A204.1 (cell line): ENCODE data around the gene GGN.
"Not testable (repeated sequence)": the region's sequence is repeated elsewhere in the genome, so short reads cannot be mapped to it uniquely, and the experiment has no call there.

Experiments
- FAIRE-seq: peaks from 2 replicates; lab custom pipeline; 2012; peaks lifted over from hg19 to GRCh38; lab: Jason Lieb, UNC

Gene GGN

DNA sequence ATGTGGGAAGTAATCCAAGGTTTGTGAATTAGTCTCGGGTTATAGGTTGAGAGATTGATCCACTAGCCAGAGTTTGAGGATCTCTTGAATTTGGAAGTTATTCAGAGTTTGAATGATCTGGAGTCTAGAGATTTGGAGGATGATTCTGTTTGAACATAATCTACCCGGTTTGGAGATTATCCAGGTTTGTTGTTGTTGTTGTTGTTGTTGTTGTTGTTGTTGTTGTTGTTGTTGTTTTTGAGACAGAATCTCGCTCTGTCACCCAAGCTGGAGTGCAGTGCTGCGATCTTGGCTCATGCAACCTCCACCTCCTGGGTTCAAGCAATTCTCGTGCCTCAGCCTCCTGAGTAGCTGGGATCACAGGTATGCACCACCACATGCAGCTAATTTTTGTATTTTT lies 24.1 kb upstream of the GGN start:
- not testable (repeated sequence) for FAIRE-seq

DNA sequence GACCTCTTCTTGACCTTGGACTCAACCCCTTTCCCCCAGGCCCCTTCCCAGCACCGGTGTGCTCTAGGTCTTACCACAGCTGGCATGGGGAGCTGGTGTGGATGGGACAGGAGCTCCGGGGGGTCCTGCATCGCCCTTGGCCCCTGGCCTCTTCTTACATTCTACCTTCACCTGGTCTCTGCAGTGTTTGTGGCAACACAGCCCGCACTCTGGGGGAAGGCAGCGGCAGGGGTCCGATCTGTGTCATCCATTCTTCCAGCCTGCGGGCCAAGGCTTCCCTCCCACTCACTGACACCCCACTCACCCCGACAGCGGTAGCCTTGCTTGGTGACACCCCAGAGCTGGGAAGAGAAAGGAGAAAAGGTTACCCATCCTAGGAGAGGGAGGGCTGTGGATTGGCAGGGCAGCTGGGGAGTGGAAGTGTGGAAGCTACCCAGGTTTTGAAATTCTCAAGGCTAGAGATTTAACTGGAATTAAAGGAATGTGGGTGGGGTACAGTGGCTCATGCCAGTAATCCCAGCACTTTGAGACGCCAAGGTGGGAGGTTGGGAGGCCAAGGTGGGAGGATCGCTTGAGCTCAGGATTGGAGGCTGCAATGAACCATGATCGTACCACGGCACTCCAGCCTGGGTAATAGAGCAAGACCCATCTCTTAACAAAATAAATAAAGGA lies 23.3 kb upstream of the GGN start:
- no peak for FAIRE-seq

DNA sequence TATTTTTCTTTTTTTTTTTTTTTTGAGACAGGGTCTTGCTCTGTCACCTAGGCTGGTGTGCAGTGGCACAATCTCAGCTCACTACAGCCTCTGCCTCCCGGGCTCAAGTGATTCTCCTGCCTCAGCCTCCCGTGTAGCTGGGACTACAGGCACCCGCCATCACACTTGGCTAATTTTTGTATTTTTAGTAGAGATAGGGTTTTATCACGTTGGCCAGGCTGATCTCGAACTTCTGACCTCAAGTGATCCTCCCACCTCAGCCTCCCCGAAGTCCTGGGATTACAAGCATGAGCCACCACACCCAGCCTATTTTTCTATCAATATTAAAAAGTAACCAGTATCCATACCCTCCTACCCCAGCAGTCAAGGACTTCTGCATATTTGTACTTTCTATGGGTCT lies 22.6 kb upstream of the GGN start:
- FAIRE-seq: not testable (repeated sequence)

DNA sequence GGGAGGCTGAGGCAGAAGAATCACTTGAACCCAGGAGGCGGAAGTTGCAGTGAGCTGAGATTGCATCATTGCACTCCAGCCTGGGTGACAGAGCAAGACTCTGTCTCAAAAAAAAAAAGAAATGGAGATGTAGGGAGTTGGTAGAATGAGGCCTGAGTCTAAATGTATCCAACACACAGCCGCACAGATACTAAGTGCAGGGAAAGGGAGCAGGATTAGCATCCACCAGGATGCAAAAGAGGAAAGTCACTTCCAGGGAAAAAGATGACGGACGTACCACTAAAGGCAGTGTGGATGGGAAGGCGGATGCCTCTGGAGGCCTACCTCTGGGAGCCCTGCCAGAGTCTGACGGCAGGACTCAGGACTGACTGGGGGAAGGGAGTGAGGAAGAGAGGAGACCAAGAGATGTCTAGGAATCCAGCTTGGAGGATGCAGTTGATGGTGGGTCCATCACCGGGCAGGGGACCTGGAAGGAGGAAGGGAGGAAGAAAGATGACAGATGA lies 21.8 kb upstream of the GGN start:
- no peak for FAIRE-seq

DNA sequence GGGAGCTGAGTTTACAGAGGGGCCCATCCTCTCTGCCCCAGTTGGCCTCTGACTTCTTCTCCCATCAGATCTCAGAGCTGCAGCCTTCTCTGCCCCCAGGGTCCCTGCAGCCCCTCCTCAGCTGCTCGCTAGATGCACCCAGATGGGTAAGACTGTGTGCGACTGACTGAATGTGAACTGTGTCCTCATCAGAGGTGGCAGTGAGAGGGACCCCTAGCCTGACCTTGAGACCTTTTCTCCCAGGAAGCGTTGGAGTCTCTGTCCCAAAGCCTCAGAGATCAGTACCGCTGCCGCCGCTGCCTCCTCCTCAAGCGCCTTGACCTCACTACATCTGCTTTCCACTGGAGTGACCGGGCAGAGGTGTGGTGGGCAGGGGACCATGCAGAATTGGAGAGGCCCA lies 17.4 kb upstream of the GGN start:
- FAIRE-seq: no peak

DNA sequence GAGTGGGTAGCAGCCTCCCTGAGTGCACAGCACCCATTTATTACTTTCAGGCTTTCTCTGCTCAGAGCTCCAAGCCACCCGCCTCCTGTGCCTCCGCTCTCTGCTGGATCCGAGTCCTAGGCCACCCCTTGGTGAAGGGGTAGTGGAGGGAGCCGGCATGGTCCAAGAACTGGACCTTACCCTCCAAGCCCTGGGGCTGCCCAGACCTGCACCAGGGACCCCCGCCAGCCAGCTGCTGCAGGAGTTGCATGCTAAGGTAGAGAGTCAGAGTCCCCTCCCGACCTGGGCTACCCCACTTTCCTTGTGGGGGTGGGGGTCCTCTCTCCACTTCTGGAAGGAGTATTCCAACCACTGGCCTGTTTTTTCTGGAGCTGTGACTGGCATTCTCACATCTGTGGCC lies 17.0 kb upstream of the GGN start:
- no peak for FAIRE-seq

DNA sequence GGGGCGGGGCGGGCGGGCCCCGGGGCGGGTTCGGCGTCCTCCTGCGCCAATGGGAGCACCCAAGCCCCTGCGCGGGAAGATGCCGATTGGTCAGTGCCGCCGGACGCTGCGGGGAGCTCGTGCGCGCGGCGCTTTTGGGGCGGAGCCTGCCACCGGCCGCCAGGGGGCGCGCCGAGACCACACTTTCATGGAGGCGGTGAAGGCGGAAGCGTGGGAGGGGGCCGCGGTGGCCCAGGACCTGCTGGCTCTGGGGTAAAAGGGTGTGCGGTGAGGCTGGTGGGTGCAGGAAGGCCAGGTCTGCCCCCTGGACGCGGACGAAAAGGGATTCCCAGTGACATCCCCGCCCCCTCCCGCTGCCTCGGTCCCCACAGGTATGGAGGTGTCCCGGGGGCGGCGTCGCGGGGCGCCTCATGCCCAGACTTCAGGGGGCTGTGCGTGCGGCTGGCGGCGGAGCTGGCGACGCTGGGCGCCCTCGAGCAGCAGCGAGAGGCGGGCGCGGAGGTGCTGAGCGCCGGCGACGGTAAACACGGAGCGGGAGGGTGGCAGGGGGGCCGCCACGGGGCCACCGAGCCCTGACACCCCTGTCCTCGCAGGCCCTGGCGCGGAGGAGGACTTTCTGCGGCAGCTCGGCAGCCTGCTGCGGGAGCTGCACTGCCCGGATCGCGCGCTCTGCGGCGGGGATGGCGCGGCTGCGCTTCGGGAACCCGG lies 15.3 kb upstream of the GGN start, which contains the start of gene FAM98C:
FAM98C (plus strand) TSS at position 127 of the 708 bp plus-strand sequence; CDS start at position 188, 61 bp downstream.
- FAIRE-seq: no peak

DNA sequence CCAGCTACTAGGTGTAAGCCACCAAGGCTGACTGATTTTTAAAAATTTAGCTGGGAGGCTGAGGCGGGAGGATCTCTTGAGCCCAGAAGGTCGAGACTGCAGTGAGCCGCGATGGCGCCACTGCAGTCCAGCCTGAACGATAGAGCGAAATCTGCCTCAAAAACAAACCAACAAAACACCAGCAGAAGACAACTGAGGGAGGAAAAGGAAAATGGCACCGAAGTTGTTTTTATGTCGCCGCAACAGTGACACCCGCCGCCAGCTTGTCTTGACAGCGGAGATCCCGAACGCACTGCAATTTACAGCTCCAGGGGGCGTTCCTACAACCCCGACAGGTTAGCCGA lies 14.8 kb upstream of the GGN start:
- FAIRE-seq: no peak

DNA sequence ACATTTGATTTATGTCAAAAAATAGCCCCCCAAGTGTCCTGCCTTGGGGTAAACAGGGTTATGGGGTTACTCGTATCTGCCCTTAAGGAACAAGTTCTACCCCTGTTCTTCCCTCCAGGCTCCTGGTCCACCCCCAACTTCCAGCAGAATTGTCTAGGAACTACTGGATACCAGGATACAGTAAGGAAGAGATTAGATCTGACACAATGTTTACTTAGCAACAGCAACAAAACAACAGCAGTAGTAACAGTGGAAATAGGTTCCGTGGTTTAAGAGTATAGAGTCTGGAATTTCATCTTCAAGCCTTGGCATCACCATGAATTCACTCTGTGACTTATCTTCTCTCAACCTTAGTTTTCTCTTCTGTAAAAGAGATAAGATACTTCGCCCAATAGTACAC lies 13.3 kb upstream of the GGN start:
- FAIRE-seq: no peak

DNA sequence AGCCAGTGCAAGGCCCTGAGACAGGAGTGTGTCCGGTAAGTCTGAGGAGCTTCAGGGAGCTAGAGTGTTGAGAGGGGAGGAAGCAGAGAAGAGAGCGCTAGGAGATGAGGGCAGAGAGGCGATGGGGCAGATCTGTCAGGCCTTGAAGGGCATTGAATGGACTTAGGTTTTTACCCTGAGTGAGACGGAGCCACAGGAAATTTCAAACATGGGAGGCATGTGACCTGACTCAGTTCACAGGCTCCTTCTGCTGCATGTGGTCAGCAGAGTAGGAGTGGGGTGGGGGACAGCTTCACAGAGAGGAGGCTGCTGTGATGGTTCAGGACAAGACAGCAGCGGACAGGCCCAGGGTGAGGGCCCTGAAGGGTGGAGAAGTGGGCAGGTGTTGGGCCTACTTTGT lies 12.5 kb upstream of the GGN start:
- FAIRE-seq: no peak

DNA sequence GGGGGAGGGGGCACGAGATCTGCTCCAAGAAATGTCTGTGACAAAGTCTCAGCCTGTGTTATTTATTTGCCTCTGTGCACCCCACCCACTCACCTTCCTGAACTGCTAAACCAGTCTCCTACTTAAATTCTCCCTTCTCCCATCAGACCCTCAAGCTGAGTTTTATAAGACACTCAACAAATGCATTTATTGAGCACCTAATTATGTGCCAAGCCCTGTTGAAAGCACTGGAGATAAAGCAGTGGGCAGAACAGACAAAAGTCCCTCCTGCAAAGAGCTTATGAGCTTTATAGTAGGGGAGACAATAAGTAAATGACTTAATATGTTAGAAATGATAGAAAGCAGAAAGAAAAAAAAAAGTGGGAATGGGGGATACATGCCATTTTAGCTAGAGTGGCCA lies 11.7 kb upstream of the GGN start:
- FAIRE-seq: no peak

DNA sequence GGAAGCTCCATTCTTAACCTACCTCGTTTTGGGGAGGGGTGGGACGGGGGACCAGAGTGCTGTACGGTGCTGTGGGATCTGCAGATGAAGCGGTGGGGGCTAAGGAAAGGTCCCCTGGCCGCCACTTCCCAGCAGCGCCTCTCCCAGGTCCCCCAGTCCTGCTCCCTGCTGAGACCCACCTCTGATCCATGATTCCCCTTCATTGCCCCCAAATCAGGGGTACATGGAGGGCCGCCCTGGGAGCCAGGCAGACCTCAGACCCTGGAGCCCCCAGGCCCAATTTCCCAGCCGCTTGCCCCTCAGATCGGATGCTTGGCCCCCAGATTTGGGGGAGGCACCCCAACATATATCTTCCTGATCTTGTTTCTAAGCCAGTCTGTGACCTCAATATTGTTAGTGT lies 11.2 kb upstream of the GGN start:
- FAIRE-seq: no peak

DNA sequence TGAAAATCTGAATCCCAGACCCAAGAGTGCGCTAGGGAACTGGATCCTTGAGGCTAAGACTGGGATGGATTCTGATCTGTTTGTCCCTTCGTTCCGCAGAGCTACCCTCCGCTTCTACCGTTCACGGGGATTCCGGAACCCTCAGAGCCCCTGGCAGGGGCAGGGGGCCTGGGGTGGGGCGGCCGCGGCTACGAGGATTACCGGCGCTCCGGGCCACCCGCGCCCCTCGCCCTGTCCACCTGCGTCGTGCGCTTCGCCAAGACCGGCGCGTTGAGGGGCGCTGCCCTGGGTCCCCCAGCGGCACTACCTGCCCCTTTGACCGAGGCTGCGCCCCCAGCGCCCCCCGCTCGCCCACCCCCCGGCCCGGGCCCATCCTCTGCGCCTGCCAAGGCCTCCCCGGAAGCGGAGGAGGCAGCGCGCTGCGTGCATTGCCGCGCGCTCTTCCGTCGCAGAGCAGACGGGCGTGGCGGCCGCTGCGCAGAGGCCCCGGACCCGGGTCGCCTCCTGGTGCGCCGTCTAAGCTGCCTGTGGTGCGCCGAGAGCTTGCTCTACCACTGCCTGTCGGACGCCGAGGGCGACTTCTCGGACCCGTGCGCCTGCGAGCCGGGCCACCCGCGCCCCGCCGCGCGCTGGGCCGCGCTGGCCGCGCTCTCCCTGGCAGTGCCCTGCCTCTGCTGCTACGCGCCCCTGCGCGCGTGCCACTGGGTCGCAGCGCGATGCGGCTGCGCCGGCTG lies 7.7 kb upstream of the GGN start:
- FAIRE-seq: no peak

DNA sequence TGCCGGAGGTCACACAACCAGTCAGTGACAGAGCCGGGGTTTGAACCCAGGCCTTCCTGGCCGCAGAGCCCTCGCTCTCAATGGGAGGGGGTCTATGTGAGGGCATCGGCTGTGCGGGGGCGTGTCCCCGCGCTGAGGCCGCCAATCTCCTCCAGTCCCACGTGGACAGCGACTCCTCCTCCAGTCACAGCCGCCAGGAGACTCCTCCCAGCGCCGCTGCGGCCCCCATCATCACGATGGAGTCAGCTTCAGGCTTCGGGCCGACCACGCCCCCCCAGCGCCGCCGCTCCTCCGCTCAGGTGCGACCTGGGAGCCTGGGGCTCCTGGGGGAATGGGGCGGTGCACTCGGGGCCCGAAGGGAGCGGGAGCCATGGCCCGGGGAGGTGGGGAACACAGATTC lies 6.7 kb upstream of the GGN start:
- FAIRE-seq: no peak

DNA sequence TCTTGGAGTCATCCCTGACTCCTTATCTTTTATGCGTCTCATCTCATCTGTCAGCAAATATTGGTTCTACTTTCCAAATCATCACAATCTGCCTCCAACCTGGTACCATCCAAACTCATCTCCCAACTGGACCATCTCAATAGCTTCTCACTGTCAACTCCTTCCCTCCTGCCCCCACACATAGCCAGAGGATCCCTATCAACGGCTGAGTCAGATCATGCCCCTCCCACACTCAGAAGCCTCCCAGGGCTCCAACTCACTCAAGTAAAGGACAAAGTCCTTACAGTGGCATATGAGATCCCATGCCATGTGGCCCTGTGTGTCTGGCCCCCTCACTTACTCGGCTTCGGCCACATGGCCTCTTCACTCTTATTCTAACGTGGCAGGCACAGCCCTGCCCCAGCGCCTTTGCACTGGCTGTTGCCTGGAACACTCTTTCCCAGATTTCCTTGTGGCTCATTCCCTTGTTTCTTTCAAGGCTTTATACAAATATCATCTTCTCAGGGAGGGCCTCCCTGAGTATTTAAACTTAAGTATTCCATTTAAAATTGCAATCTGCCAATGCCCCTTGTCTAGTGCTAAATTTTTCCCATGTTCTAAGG lies 5.0 kb upstream of the GGN start:
- no peak for FAIRE-seq

DNA sequence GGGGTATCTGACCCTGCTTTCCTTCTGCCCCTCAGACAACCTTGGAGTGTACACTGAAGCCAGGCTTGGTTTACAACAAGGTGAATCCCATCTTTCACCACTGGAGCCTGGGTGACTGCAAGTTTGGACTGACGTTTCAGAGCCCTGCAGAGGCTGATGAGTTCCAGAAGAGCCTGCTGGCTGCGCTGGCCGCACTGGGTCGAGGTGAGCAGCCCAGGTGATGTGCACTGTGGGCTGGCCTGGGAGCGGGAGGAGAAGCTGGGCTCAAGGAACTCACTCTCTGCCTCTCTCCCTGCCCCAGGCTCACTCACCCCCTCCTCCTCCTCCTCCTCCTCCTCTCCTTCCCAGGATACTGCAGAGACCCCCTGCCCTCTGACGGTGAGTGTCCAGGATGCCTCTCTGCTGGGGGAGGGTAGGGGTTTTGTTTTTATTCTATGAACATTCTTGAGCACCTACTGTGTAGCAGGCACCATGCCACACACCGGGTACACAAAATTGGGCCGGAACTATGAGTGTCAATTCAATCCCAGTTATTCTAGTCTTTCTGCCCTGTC lies 4.2 kb upstream of the GGN start:
- FAIRE-seq: no peak

DNA sequence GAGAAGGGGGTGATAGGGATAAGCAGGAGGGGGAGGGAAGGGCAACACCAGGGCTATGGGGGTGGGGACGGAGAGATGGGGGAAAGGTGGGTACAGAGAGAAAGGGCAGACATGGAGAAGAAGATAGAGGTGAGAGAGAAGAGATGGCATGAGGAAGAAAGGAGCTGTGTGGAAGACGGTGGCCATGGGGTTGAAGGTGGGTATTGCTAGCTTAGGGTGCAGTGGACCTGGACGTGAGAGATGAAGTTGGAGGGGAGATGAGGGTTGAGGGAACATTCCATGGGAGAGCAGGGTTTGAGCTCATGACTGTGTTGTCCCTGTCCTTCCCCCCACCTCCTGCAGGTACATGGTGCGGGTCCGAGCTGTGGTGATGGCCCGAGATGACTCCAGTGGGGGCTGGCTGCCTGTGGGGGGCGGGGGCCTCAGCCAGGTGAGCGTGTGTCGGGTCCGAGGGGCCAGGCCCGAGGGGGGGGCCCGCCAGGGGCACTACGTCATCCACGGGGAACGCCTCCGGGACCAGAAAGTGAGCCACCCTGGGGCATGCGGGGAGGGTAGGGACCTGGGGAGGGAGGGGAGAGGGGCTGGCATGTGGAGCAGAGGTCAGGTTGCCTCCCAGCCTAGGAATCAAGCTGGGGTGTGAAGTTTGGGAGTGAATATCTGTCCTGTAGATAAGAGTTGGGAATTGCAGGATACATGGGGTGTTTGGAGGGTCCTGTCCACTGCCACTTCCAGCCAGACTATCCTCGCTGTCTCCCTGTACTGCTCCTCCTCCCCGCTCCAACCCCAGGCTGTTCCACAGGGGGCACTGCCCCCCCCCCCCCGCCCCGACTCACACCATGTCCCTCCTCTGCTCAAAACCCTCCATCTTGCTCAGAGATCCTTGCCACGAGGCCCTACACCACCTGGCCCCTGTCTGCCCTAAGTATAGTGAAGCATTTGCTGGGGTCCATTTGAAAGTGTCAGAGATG lies 2.4 kb upstream of the GGN start:
- no peak for FAIRE-seq

DNA sequence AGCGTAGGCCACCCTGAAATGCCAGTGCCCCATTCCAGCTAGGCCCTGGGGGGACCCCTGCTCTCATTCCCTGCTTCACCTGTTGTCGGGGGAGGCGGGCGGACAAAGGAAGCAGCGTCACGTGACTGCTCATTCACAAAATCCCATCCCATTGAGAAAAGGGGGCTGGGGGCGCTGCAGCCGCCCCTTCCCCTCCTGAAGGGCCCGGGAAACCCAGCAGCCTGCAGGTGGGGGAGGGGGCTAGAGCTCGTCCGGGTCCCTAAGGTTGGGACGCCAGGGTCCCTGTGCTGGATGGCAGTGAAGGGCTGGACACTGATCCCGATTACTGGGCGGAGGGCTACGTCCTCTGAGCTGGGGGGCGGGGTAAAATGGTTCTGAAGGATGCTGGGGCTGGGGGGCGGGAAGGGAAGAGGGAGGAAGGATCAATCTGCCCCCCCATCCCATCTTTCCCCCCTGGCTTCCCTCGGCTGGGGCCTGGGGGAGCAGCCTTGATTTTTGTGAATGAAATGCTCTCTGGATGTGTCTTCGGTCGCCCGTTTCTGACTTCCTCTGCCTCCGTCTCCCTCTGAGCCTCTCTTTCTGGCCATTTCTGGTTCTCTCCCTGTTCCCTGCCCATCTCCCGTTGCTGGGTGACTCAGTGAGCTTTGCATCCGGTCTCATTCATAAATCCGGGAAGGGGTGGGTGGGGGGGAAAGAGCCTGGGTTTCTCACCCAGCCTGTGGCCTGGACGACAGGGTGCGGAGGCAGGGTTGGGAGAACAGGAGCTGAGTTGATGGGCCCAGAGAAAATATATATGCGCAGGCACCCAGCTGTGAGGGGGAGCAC lies 1.5 kb upstream of the GGN start:
- no peak for FAIRE-seq

DNA sequence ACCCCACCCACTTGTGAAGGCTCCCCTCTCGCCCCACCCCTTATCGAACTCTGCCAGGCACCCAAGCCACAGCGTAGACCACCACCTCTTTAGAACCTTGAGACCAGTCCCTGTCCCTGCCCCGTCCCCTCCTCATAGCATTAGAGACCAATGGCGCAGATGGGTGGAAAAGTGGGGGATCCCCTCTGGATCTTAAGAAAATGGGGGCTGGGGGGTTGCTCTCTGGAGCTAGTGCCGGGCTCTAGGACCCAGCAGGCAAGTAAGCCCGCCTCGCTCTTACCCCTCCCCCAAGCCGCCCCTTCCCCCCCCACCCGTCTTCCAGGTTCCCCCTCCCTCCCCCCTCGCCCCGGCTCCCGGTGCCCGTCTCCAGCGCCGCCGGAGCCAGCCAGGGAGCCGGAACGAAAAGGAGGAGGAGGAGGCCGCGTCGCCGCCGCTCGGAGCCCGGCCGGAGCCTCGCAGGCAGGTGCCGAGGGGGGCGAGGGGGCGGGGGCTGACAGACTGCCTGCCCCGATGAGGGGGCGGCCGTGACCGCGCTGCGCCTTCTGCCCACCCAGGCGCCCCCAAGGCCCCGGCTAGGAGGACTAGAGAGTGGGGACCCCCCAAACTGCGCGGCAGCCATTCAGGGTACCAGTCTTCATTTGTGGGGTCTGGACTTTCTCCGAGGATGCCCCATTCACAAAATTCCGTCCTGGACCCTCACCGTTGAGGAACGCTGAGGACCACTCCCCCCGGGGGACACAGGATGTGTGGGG lies 691 bp upstream of the GGN start, which contains the start of gene SPRED3:
SPRED3 (plus strand) TSS at position 349 of the 752 bp plus-strand sequence. CDS start 1,606 bp downstream, outside the sequence.
- FAIRE-seq: no peak
